ENCODE results near the gene HSD17B14. TPM values are rescaled to one million over a fixed set of nuclear protein-coding genes. Genes with fewer than 3 reads are reported as not detected.
"Not testable (repeated sequence)": the region's sequence is repeated elsewhere in the genome, so short reads cannot be mapped to it uniquely, and the experiment has no call there.

The HSD17B14 gene
- total RNA-seq: 1 to 10 TPM; 1.6 to 6.6 (median 5.4) TPM

DNA sequence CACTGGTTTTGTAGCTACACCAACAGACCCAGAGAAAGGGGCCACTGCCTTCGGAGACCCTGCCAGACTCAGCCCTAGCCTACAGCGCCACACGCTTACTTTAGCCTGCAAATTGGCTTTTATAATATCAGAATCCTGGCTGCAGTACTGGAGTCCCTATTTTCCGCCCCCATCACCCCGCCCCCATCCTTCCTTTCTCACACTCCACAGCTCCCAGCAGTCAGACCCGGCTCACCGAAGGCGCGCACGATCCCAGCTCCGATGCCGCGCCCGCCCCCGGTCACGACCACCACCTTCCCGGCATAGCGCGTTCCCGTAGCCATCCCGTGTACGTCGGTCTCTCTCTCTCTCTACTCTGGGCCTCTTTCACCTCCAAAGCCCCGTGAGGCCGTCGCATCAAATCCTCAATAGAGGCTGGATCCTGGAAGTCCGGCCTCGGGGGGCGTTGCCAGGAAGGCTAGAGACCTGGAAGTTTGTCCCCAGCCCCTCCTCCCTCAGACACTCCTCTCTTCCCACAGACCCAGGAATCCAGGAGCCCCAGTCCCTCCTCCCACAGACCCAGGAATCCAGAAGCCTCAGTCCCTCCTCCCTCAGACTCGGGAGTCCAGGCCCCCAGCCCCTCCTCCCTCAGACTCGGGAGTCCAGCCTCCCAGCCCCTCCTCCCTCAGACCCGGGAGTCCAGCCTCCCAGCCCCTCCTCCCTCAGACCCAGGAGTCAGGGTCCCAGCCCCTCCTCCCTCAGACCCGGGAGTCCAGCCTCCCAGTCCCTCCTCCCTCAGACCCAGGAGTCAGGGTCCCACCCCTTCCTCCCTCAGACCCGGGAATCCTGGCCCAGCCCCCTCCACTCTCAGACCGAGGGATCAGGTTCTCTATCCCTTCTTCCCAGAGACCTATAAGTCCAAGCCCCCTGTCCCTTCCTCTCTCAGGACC lies at the start of gene HSD17B14:
HSD17B14 (minus strand) TSS at position 403 of the 929 bp plus-strand sequence; CDS start at position 323, 80 bp downstream.
- intact Hi-C loops (cut with DNase I; ENCODE audit: low total_unique reads): loop anchor here (10.0 kb wide), 1 partner anchor 192 kb away; the partner anchor contains the start of gene CA11
- peak in 1 of 2 donors; percentile 93 for DNase-seq (ENCODE audit: low spot score in 2 of 2)
- WGBS, 2 donors: 7 to 18% methylated on average over 34 to 35 of the region's 35 CpGs
- H3K4me3 ChIP-seq (ENCODE audit: low read depth, poor library complexity, severe bottlenecking): no peak within 1 kb of the TSS
- no peak for TF ChIP-seq POLR2A (IDR thresholded peaks at IDR 0.05)
- TF ChIP-seq, protein P1, sequence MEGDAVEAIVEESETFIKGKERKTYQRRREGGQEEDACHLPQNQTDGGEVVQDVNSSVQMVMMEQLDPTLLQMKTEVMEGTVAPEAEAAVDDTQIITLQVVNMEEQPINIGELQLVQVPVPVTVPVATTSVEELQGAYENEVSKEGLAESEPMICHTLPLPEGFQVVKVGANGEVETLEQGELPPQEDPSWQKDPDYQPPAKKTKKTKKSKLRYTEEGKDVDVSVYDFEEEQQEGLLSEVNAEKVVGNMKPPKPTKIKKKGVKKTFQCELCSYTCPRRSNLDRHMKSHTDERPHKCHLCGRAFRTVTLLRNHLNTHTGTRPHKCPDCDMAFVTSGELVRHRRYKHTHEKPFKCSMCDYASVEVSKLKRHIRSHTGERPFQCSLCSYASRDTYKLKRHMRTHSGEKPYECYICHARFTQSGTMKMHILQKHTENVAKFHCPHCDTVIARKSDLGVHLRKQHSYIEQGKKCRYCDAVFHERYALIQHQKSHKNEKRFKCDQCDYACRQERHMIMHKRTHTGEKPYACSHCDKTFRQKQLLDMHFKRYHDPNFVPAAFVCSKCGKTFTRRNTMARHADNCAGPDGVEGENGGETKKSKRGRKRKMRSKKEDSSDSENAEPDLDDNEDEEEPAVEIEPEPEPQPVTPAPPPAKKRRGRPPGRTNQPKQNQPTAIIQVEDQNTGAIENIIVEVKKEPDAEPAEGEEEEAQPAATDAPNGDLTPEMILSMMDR (IDR thresholded peaks at IDR 0.05): no peak

DNA sequence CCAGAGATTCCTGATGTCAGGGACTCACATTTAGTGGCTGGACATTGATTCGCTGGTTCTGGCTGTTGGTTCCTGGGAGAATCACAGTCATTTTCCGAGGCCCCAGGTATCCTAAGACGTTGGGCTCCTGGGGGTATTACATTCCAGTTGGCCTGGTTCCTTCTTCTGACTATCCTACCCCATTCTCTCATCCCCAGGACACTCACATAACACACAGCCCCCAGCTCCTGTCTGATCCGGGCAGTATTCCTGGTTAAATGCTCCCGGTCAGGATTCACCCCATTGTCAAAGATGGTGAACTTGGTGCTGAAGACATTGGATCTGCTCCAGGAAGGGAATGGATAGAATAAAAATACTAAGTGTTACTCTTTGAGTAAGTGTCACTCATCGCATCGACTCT lies 47.4 kb upstream of the HSD17B14 start:
- no peak overlapping the region for H3K4me3 ChIP-seq (ENCODE audit: low read depth, poor library complexity, severe bottlenecking)
- WGBS, 2 donors: 97 to 98% methylated on average over 7 of the region's 7 CpGs
- DNase-seq (ENCODE audit: low spot score in 2 of 2): no peak
- intact Hi-C loops (cut with DNase I; ENCODE audit: low total_unique reads): no loop called here
- no peak for TF ChIP-seq POLR2A (IDR thresholded peaks at IDR 0.05)
- TF ChIP-seq, protein P1 (IDR thresholded peaks at IDR 0.05): no peak

DNA sequence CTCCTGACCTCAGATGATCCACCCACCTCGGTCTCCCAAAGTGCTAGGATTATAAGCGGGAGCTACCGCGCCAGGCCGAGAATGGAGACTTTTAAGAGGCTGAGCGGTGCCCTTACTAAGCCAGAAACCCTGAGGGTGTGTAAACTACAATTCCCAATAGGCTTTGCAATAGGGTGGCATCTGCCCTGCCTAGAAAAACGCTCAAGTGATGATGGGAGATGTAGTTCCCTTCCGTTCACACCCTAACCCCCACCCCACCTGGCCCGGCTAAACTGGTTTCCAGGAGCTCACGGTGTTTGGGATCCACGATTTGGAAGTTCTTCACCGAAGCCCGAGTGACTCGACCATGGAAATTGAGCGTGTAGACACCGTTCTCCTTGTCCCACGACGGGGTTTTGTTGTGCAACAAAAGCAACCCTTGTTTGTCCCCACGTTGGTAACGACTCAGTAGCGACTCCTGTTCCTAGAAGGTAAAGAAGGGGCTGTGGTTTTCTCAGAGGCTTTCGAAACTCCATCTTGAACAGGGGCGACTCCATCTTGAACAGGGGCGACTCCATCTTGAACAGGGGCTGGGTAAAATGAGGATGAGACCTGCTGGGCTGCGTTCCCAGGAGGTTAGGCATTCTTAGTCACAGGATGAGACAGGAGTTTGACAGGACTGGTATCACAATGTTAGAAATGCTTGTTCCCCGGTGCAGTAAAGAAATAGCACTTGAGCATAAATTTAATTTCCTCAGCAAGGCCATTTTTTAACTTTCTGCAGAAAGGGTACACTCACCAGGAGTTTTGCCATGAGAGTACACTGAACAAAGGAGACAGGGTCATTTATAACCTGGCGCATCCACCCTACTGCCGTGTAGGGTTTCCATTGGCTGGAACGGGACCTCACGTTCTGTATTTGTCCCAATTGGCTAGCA lies 45.7 kb upstream of the HSD17B14 start:
- WGBS, 2 donors: 79 to 83% methylated on average over 30 of the region's 30 CpGs
- no peak for DNase-seq (ENCODE audit: low spot score in 2 of 2)
- H3K4me3 ChIP-seq (ENCODE audit: low read depth, poor library complexity, severe bottlenecking): no peak overlapping the region
- TF ChIP-seq, protein P1 (IDR thresholded peaks at IDR 0.05): no peak
- TF ChIP-seq POLR2A (IDR thresholded peaks at IDR 0.05): no peak
- intact Hi-C loops (cut with DNase I; ENCODE audit: low total_unique reads): no loop called here

DNA sequence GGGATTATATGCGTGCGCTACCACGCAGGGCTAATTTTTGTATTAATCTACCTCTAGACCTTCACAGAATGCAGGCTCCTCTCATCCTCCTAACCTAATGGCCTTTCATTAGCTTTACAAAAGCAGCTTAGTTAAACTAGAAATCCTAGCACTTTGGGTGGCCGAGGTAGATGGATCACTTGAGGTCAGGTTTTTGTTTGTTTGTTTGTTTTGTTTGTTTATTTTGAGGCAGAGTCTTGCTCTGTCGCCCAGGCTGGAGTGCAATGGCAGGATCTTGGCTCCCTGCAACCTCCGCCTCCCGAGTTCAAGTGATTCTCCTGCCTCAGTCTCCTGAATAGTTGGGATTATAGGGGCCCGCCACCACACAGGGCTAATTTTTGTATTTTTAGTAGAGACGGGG lies 43.4 kb upstream of the HSD17B14 start:
- DNase-seq (ENCODE audit: low spot score in 2 of 2); intact Hi-C loops (cut with DNase I; ENCODE audit: low total_unique reads); H3K4me3 ChIP-seq (ENCODE audit: low read depth, poor library complexity, severe bottlenecking): not testable (repeated sequence)
- 91 to 96% methylated on average over 9 of the region's 9 CpGs for WGBS, 2 donors

DNA sequence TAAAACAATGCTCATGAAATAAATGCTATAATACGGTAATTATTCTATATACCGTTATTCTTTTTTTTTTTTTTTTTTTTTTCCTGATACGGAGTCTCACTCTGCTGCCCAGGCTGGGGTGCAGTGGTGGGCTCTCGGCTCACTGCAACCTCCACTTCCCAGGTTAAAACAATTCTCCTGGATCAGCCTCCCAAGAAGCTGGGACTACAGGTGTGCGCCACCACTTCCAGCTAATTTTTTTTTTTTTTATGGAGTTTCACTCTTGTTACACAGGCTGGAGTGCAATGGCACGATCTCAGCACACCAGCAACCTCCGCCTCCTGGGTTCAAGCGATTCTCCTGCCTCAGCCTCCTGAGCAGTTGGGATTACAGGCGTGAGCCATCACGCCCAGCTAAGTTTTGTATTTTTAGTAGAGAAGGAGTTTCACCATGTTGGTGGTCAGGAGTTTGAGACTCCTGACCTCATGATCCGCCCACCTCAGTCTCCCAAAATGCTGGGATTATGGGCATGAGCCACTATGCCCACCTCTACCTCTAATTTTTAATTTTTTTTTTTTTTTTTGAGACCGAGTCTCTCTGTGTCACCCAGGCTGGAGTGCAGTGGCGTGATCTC lies 42.8 kb upstream of the HSD17B14 start:
- no peak for TF ChIP-seq POLR2A (IDR thresholded peaks at IDR 0.05)
- TF ChIP-seq, protein P1 (IDR thresholded peaks at IDR 0.05): no peak
- 80 to 86% methylated on average over 13 of the region's 13 CpGs for WGBS, 2 donors
- DNase-seq (ENCODE audit: low spot score in 2 of 2): no peak
- no peak overlapping the region for H3K4me3 ChIP-seq (ENCODE audit: low read depth, poor library complexity, severe bottlenecking)
- intact Hi-C loops (cut with DNase I; ENCODE audit: low total_unique reads): no loop called here
